ENCODE measurements around the gene TMEM117.
A peak's percentile ranks its signal among the peaks of the same experiment; 100 is the strongest.

Gene TMEM117

GRCh38 chr12:43835656-43836474, at the start of gene TMEM117:
TMEM117 (plus strand) TSS chr12:43836081.
- DNase-seq (ENCODE audit: low read depth): peak; percentile 41

- no peak for DNase-seq (ENCODE audit: low read depth)
These were observed 48.8 kb upstream of the TMEM117 start for GRCh38 chr12:43786899-43787693.

GRCh38 chr12:43789941-43790340, 45.9 kb upstream of the TMEM117 start:
- no peak for DNase-seq (ENCODE audit: low read depth)

DNA sequence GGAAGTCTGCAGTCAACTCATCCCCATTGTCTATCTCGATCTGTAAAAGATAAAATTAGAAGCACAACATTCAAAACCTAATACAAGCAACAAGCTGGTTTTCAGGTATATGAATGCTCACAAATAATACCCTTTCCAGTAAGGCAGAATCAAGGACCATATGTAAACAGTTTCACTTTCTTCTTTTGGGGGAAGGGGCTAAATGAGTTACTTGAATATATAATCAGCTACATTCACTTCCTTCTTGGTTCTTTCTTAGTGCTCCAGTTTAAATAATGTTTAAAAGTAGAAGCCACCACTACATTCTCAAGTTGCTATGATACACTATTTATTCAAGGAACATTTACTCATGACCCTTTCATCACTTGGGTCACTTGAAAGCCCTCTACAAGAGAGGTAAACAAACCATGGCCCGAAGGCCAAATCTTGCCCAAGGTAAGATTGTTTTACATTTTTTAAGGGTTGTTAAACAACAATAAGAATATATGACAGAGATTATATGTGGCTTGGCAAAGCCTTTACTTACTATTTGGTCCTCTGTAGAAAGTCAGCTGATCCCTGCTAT, 40.1 kb upstream of the TMEM117 start:
- no peak for DNase-seq (ENCODE audit: low read depth)

DNA sequence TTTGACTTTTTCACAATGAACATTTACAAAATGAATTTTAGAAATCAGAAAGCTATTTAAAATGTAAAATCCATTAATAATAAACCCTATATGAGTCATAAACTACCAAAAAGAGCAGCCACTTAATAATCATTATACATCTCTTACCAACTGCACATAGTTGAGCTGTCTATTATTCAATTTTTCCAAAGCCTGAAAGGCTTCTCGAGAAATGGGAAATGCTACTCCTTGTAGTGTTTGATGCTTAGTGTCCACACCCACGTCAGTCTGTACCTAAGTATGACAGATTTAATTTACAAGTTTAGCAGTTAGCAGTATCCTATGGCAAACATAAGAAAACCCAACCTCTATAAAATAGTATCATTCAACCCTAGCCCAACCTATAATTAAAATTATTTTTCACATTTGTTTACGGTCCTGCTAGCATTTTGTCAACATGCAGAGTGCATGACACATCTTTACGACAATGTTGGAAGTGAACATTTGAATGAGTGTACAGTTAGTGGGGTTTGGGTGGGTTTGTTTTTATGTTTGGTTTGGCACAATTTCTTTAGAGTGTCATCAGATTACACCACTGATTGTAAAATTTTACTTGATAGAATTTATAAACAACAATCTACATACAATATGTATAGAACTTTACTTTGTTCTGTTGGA, 38.2 kb upstream of the TMEM117 start:
- DNase-seq (ENCODE audit: low read depth): no peak

- DNase-seq (ENCODE audit: low read depth): no peak
These were observed 30.6 kb upstream of the TMEM117 start for GRCh38 chr12:43805149-43805859.

DNA sequence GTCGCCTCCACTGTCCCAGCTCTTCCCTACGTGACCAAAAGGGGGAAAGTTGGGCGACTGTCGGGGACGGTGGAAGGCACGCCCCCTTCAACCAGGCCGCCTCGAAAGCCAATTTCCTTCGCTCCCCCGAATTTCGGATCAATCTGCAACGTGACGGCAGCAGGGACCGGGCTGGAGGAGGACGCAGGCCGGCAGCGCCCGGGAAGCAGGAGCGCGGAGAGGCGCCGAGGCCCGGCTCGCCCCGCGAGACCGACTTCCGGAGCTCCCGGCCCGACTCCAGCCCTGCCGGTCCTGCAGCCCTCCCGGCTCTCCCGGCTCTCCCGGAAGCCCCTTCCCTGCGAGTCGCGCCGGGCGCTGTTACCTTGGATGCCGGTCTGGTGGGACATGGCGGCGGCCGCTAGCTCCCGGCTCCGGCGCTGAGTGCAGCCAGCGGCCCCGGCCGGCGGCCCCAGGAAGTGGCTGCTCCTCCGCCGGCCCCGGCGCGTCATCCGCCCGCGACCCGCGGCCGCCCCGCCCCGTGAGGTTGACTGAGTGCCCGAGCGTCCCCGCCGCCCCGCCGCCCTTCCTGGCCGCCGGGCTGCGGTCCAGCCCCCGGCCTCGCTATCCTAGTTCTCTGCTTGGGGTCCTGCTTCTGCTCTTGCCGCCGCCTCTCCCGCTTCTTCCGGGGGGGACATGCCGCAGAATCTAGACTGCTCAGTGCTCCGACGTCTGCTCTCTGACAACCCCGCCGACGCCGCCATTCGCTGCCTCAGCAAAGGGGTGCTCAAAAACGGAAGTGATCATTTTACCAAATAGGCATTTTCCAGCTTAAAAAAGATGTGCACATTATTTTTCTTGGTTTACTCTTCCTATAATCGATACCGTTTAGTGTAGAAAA, 29.8 kb upstream of the TMEM117 start, which contains the start of gene TWF1:
TSS of gene TWF1 (minus strand) at position 458 of the 877 bp plus-strand sequence. CDS start at position 386, 72 bp downstream.
- peak; percentile 75 for DNase-seq (ENCODE audit: low read depth)

DNA sequence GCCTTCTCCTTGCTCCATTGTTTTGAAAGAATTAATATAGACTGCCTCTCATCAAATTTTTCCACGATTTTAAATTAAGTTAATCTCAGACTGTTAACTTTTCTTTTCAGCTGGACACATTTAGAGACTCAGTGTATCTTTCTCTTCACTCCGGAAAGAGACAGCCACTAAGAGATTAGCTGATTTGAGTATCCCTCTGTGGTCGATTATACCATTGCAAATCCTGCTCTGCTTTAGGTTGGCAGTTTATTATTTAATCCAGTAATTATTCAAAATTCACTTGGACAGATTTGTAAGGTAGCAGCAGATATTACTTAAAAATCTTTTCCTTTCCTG, 29.2 kb upstream of the TMEM117 start:
- no peak for DNase-seq (ENCODE audit: low read depth)

DNA sequence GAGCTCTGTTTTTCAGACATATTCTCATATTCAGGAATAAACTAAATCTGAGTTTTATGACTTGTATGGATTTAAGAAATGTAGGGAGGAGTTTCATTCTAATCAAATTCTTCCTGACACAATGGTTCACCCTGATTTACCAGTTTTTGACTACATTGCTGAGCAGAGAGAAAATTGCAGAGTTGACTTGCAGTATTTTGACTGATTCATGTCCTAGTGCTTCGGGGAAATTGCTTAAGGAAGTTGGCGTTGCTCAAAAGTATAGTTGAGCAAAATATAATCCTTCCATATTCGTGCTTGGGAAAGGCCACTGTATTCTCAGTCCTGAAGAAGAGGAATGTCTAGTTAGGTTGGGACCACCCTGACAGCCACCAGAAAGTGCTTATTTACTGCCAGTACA, 28.5 kb upstream of the TMEM117 start:
- no peak for DNase-seq (ENCODE audit: low read depth)

DNA sequence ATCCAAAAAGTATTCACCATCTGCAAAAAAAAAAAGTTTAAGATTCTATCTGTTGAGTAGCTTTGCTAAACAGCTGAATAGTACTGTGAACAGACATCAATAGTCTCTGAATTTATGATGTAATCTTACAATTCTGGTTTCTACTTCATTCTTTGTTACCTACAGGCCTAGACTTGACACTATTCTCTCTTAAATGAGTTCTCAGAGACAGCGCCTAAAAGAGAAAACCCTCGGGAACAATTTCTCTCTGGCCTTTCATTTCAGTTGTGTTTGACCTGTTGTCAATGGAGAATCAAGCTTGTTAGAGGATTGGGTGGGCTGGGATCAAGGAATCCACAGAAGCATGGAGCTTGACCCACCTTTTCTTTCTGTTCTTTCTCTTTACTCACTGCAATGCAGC, 23.8 kb upstream of the TMEM117 start:
- no peak for DNase-seq (ENCODE audit: low read depth)

DNA sequence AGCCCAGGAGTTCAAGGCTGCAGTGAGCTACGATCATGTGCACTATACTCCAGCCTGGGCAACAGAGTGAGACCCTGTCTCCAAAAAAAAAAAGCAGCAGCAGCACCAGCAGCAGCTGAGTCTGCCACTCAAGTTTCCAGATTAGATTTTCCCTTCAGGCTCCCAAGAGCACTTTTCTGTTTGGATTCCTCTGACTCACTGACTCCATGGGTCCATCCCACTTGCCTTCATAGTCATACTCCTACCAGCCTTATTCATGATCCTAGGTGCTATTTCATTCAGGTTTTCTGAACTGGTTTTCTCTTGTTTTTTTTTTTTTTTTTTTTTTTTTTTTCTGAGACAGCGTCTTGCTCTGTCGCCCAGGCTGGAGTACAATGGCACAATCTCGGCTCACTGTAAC, 23.0 kb upstream of the TMEM117 start:
- DNase-seq (ENCODE audit: low read depth): no peak

DNA sequence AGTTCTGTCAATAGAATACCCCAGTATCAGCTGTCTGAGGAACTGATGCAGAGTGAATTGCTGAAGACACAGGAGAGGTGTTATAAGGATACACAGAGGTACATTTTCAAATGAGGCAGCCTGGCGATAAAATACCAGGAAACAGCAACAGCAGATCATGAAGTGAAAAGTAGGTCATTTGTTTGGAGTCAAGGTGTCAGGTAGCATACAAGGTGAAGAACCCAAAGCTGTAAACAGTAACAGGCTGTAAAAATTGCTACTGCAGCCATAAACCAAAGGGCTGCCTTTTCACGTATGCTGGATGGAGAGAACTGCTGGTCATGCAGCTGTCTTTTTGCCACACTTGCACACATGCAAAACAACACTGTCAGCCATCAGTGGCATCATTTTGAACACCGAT, 20.5 kb upstream of the TMEM117 start:
- DNase-seq (ENCODE audit: low read depth): no peak

- DNase-seq (ENCODE audit: low read depth): no peak
These were observed 19.7 kb upstream of the TMEM117 start for GRCh38 chr12:43816168-43816567.

- DNase-seq (ENCODE audit: low read depth): no peak
These were observed 11.6 kb upstream of the TMEM117 start for GRCh38 chr12:43824207-43824775.

DNA sequence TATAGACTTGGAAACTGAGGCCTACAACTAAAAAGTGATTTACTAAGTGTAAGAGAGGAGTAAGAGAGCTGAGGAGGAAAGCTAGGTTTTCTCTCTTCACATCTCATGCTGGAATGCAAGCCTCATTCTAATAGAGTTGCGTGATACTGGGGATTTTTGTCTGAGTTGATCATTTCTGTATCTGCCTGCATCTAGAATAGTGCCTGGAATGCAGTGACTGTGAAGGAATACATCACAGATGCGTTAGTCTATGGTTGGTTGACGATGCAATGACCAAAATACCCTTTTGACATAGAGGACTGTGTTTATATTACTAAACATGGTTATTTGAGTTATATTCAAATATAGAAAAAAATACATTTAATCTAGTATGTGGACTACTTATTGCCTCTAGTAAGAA, 9.2 kb upstream of the TMEM117 start:
- DNase-seq (ENCODE audit: low read depth): no peak

DNA sequence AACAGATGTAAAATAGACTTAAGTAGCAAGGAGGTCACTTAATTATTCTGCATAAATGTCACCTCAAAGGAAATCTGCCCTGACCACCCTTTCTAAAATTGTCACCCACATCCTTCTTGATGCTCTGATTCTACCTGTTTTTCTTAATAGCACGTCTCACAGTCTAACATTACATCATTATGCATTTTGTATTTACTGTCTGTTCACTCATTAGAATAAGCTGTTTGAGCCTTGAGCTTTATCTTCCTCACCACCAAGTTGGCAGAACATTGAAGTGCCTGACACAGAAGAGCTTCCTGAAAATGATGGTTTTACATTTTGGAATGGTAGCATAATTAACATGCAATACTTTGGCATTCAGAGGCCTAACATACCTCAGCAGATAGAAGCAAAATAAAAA, 8.8 kb upstream of the TMEM117 start:
- no peak for DNase-seq (ENCODE audit: low read depth)

- DNase-seq (ENCODE audit: low read depth): no peak
These were observed 3.3 kb upstream of the TMEM117 start for GRCh38 chr12:43832463-43833168.

GRCh38 chr12:43835264-43835655, 621 bp upstream of the TMEM117 start:
- no peak for DNase-seq (ENCODE audit: low read depth)

- no peak for DNase-seq (ENCODE audit: low read depth)
These were observed 651 bp downstream of the TMEM117 start for GRCh38 chr12:43836475-43836989.

GRCh38 chr12:43840338-43840737, 4.5 kb downstream of the TMEM117 start:
- DNase-seq (ENCODE audit: low read depth): no peak

Measured in activated gamma-delta T cell treated with anti-CD3 and anti-CD28 coated beads, Interleukin-2, amount 50 U/mL, for 16 hours (primary cell).